ENCODE results near the gene C14orf180. TPM values are rescaled to one million over a fixed set of nuclear protein-coding genes. Genes with fewer than 3 reads are reported as not detected.

The C14orf180 gene
- total RNA-seq, 3 donors from 2014 or later (not counting 1 experiment from before 2014, with no cell fraction given), result not detected

DNA sequence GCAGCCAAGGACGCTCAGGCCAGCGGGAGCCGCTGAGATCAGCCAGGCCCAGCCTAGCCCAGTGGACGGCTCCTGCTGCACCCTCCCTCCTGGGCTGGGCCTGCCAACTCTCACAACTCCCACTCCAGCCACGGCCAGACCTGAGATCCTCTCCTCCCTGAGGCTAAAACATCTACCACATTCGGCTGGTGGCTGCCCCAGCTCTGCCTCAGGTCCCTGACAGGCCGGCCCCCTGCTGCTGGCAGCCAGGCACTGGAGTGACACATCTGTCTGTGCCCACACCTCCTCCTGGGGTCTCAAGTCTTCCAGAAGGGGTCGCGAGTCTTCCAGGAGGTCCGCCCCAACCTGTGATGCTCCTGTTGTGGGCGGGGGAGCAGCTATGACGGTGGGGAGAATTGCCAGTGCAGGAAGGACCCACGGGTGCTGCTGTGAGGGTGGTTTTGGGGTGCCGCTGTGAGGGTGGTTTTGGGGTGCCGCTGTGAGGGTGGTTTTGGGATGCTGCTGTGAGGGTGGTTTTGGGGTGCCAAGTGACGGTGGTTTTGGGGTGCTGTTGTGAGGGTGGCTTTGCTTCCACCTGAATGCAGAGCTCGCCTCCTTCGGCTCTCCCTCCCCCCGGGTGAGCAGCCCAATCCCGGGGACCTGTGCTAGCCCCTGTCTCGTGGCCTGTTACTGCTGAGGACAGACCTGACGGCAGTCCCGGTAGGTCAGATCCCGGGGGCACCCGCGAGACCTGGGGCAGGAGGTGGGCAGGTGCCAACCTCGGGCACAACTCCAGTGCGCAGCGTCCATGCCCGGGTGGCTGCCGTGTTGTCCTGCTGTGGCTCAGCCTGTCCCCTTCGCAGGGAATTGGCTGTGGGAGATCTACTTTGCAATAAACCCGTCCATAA, 27.5 kb upstream of the C14orf180 start:
- Histone ChIP-seq H3K36me3 (ENCODE audit: control insufficient read depth, insufficient read depth, low read length) (no peaks in the 10 kb centered on the region), H3K4me1 (ENCODE audit: control insufficient read depth, insufficient read depth, low read length) (no peaks in the 10 kb centered on the region), H3K9me3 (ENCODE audit: control insufficient read depth, insufficient read depth, low read length) (no peaks in the 10 kb centered on the region), H3K27ac (ENCODE audit: low read length) (no peak overlapping the region), H3K27me3 (ENCODE audit: control insufficient read depth, insufficient read depth, low read length) (no peaks in the 10 kb centered on the region), H3K4me3 (ENCODE audit: low read length) (no peak overlapping the region)
- no peaks in the 10 kb centered on the region for H3K36me3 Mint-ChIP-seq
- H3K4me3 Mint-ChIP-seq, result no peak overlapping the region
- TF ChIP-seq, protein P1, sequence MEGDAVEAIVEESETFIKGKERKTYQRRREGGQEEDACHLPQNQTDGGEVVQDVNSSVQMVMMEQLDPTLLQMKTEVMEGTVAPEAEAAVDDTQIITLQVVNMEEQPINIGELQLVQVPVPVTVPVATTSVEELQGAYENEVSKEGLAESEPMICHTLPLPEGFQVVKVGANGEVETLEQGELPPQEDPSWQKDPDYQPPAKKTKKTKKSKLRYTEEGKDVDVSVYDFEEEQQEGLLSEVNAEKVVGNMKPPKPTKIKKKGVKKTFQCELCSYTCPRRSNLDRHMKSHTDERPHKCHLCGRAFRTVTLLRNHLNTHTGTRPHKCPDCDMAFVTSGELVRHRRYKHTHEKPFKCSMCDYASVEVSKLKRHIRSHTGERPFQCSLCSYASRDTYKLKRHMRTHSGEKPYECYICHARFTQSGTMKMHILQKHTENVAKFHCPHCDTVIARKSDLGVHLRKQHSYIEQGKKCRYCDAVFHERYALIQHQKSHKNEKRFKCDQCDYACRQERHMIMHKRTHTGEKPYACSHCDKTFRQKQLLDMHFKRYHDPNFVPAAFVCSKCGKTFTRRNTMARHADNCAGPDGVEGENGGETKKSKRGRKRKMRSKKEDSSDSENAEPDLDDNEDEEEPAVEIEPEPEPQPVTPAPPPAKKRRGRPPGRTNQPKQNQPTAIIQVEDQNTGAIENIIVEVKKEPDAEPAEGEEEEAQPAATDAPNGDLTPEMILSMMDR (IDR thresholded peaks at IDR 0.05), result no peak
- peaks cover 0 to 5% of the 10 kb centered on the region in 2 donors for H3K27me3 Mint-ChIP-seq (ENCODE audit: low read depth in 2 of 2)
- intact Hi-C loops (cut with micrococcal nuclease), result no loop called here
- 83% methylated on average over 33 of the region's 33 CpGs for WGBS (ENCODE audit: insufficient coverage)
- H3K9me3 Mint-ChIP-seq, result no peaks in the 10 kb centered on the region
- H3K4me1 Mint-ChIP-seq, result no peaks in the 10 kb centered on the region
- DNase-seq, result peak in 1 of 2 donors; percentile 7
- no peak overlapping the region for H3K27ac Mint-ChIP-seq
- ATAC-seq, result no peak

DNA sequence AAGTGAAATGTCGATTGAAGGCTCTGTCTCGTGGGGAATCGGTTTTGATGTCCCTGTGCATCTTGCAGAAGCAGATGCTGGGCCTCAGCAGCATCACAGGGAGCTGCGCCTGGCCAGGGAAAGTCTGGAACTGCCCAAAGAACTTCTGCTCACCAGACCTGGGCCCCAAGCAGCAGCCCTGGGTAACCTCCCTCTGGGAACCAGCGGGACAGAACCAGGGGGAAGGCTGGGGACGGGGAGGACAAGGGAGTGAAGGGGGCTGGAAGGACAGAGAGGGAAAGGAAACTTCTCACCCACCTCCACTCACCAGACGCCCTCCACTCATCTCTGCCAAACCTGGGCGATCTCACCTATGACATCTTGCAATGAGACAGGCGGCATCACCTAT, 26.8 kb upstream of the C14orf180 start:
- Histone ChIP-seq H3K36me3 (ENCODE audit: control insufficient read depth, insufficient read depth, low read length) (no peaks in the 10 kb centered on the region), H3K4me3 (ENCODE audit: low read length) (no peak overlapping the region), H3K9me3 (ENCODE audit: control insufficient read depth, insufficient read depth, low read length) (no peaks in the 10 kb centered on the region), H3K27me3 (ENCODE audit: control insufficient read depth, insufficient read depth, low read length) (no peaks in the 10 kb centered on the region), H3K4me1 (ENCODE audit: control insufficient read depth, insufficient read depth, low read length) (no peaks in the 10 kb centered on the region), H3K27ac (ENCODE audit: low read length) (no peak overlapping the region)
- Mint-ChIP-seq H3K36me3 (no peaks in the 10 kb centered on the region), H3K27me3 (ENCODE audit: low read depth in 2 of 2) (peaks cover 0 to 5% of the 10 kb centered on the region in 2 donors), H3K27ac (no peak overlapping the region), H3K4me1 (no peaks in the 10 kb centered on the region), H3K9me3 (no peaks in the 10 kb centered on the region), H3K4me3 (no peak overlapping the region)
- intact Hi-C loops (cut with micrococcal nuclease), result no loop called here
- ATAC-seq (no peak), DNase-seq (no peak)
- TF ChIP-seq, protein P1 (IDR thresholded peaks at IDR 0.05), result no peak
- 79% methylated on average over 7 of the region's 9 CpGs for WGBS (ENCODE audit: insufficient coverage)

DNA sequence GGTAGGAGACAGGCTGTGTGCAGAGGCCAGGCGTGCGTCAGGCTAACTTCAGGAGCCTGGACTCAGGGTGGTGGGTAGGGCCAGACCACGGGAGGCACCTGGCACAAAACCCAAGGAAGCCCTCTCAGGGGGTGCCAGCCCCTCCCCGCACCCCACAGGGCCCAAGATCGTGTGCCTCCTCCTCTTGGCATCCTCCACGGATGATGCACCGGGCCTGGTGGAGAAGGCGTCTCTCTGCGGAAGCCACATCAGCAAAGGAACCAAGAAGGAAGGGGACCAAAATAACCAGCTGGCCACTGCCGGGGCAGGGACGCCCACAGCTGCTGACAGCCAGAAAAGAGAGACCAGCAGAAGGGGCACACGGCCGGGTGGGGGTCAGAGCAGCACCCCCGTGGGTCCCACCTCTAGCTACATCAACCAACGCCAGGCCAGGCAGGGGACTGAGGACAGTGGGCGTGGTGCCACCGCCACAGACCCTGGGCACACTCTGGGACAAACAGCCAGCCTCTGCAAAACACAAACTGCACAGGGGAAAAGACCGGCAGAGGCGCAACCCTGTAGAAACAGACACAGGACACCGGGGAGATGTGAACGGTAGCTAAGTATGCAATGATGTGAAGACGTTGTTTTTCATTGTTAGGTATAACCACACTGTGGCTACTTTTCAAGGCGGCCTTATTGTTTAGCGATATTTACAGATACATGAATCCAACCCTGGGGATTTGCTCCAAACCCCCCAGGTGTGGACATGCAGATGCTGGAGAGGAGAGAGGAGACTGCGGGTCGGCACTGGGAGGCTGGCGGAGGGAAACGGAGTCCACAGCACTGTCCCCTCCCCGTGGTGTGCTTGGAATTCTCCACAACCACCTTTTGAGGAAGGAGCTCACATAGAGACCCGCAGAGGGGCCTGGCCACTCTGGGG, 26.1 kb upstream of the C14orf180 start:
- DNase-seq, result no peak
- no peak for ATAC-seq
- H3K4me3 ChIP-seq (ENCODE audit: low read length), result no peak overlapping the region

More for the DNA sequence above, 26.1 kb upstream of the C14orf180 start:
- Mint-ChIP-seq H3K4me1 (no peaks in the 10 kb centered on the region), H3K9me3 (no peaks in the 10 kb centered on the region), H3K27me3 (ENCODE audit: low read depth in 2 of 2) (peaks cover 0 to 5% of the 10 kb centered on the region in 2 donors), H3K36me3 (no peaks in the 10 kb centered on the region), H3K4me3 (no peak overlapping the region), H3K27ac (no peak overlapping the region)
- TF ChIP-seq, protein P1 (IDR thresholded peaks at IDR 0.05), result no peak
- no peak overlapping the region for H3K27ac ChIP-seq (ENCODE audit: low read length)
- 80% methylated on average over 30 of the region's 30 CpGs for WGBS (ENCODE audit: insufficient coverage)
- no peaks in the 10 kb centered on the region for H3K27me3 ChIP-seq (ENCODE audit: control insufficient read depth, insufficient read depth, low read length)
- H3K9me3 ChIP-seq (ENCODE audit: control insufficient read depth, insufficient read depth, low read length), result no peaks in the 10 kb centered on the region
- H3K36me3 ChIP-seq (ENCODE audit: control insufficient read depth, insufficient read depth, low read length), result no peaks in the 10 kb centered on the region
- intact Hi-C loops (cut with micrococcal nuclease), result no loop called here
- no peaks in the 10 kb centered on the region for H3K4me1 ChIP-seq (ENCODE audit: control insufficient read depth, insufficient read depth, low read length)
